Activated CD4-positive, CD25-positive, alpha-beta regulatory T cell treated with anti-CD3 and anti-CD28 coated beads, Interleukin-2, amount 50 U/mL, for 24 hours (primary cell): Measurements from ENCODE around the gene FRRS1L.

Experiments used
- ATAC-seq, 2 donors: fragments of 150-1000 bp; cut with Tn5 transposase; one replicate each; pipeline ENCODE4 v1.10.0; 2021; ENCODE audit warnings: mild to moderate bottlenecking in 1 of 2, moderate library complexity in 1 of 2

Gene FRRS1L

GRCh38 chr9:109176386-109176785 is 9.3 kb upstream of the FRRS1L start:
- no peak for ATAC-seq

GRCh38 chr9:109172935-109173334 is 5.9 kb upstream of the FRRS1L start:
- no peak for ATAC-seq

- ATAC-seq: no peak
Observed at GRCh38 chr9:109171926-109172325, 4.9 kb upstream of the FRRS1L start.

GRCh38 chr9:109168170-109168569 is 1.1 kb upstream of the FRRS1L start:
- ATAC-seq: no peak

- ATAC-seq: no peak
Observed at GRCh38 chr9:109167716-109168115, 667 bp upstream of the FRRS1L start.

- ATAC-seq: no peak
Observed at GRCh38 chr9:109166171-109166770, 778 bp downstream of the FRRS1L start.

GRCh38 chr9:109164042-109164441 is 3.0 kb downstream of the FRRS1L start:
- no peak for ATAC-seq

- no peak for ATAC-seq
Observed at GRCh38 chr9:109163194-109163593, 3.9 kb downstream of the FRRS1L start.

- no peak for ATAC-seq
Observed at GRCh38 chr9:109162677-109163076, 4.4 kb downstream of the FRRS1L start.

- no peak for ATAC-seq
Observed at GRCh38 chr9:109161471-109161870, 5.6 kb downstream of the FRRS1L start.

- no peak for ATAC-seq
Observed at GRCh38 chr9:109159583-109159982, 7.5 kb downstream of the FRRS1L start.

GRCh38 chr9:109158651-109159050 is 8.4 kb downstream of the FRRS1L start:
- ATAC-seq: no peak

GRCh38 chr9:109156708-109157107 is 10.3 kb downstream of the FRRS1L start:
- no peak for ATAC-seq

GRCh38 chr9:109150925-109151545 is 16.0 kb downstream of the FRRS1L start:
- no peak for ATAC-seq

GRCh38 chr9:109149722-109150121 is 17.3 kb downstream of the FRRS1L start:
- ATAC-seq: no peak

- no peak for ATAC-seq
Observed at GRCh38 chr9:109149089-109149488, 18.0 kb downstream of the FRRS1L start.

GRCh38 chr9:109145051-109145450 is 22.0 kb downstream of the FRRS1L start:
- ATAC-seq: no peak

- peak in 1 of 2 donors; percentile 53 for ATAC-seq
Observed at GRCh38 chr9:109143881-109144562, 23.0 kb downstream of the FRRS1L start.

- no peak for ATAC-seq
Observed at GRCh38 chr9:109141375-109141774, 25.7 kb downstream of the FRRS1L start.

GRCh38 chr9:109139851-109140250 is 27.2 kb downstream of the FRRS1L start:
- no peak for ATAC-seq

- no peak for ATAC-seq
Observed at GRCh38 chr9:109138421-109138820, 28.6 kb downstream of the FRRS1L start.

GRCh38 chr9:109134167-109134578 is 32.9 kb downstream of the FRRS1L start:
- ATAC-seq: no peak

- ATAC-seq: no peak
Observed at GRCh38 chr9:109133533-109133932, 33.5 kb downstream of the FRRS1L start.

- ATAC-seq: no peak
Observed at GRCh38 chr9:109132567-109133021, 34.5 kb downstream of the FRRS1L start.
